Thyroid gland (tissue), 4 donors: ENCODE results near the gene ZNF784.

Source experiments
- POLR2A ChIP-seq, 2 donors: fragments of 450-650 bp; IDR thresholded peaks; one replicate each; pipeline ENCODE4 v1.6.1; 2017; ENCODE audit warnings: antibody characterized with exemption in 2 of 2, mild to moderate bottlenecking in 2 of 2, moderate library complexity in 1 of 2
- TF ChIP-seq, protein P1 (sequence below), 6 experiments: fragments of 200-600 bp in 3 of 6; fragments of 450-650 bp in 3 of 6; sonication (generic) in 3 of 6; IDR thresholded peaks; one replicate each; pipeline ENCODE4 v1.5.1; 2016 to 2019; ENCODE audit warnings: antibody characterized with exemption in 6 of 6, mild to moderate bottlenecking in 2 of 6, inconsistent platforms in 1 of 6, moderate library complexity in 1 of 6

GRCh38 chr19:55660991-55661390 lies 36.6 kb upstream of the ZNF784 start:
- TF ChIP-seq, protein P1, sequence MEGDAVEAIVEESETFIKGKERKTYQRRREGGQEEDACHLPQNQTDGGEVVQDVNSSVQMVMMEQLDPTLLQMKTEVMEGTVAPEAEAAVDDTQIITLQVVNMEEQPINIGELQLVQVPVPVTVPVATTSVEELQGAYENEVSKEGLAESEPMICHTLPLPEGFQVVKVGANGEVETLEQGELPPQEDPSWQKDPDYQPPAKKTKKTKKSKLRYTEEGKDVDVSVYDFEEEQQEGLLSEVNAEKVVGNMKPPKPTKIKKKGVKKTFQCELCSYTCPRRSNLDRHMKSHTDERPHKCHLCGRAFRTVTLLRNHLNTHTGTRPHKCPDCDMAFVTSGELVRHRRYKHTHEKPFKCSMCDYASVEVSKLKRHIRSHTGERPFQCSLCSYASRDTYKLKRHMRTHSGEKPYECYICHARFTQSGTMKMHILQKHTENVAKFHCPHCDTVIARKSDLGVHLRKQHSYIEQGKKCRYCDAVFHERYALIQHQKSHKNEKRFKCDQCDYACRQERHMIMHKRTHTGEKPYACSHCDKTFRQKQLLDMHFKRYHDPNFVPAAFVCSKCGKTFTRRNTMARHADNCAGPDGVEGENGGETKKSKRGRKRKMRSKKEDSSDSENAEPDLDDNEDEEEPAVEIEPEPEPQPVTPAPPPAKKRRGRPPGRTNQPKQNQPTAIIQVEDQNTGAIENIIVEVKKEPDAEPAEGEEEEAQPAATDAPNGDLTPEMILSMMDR (IDR thresholded peaks at IDR 0.05): no peak
- no peak for TF ChIP-seq POLR2A (IDR thresholded peaks at IDR 0.05)
